Islet precursor cell (in vitro differentiated cells): ENCODE data around the gene MSH5.
A peak's percentile ranks its signal among the peaks of the same experiment; 100 is the strongest.

Experiments used
- DNase-seq: peaks from one replicate; pipeline ENCODE4 v3.0.0-alpha.2; 2018

MSH5 gene

DNA sequence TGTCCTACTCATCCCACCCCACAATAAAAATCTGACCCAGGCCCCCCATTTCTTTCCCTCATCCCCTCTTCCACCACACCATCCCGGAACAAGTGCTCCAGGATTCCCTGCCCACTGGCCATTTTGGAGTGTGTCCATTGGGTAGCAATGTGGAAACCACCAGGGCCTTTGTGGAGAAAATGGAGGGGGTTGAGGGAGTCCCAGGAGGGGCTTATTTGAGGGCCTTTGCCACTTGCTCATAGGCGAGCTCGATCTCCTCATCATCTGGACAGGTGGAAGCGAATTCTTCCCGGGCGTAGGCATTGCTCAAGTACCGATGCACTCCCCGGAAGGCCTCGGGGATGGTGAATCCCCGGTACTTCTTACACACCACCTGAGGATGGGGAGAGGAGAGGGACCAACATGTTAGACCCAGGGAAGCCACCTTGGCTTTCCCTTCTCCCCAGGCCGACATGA is 9.1 kb upstream of the MSH5 start:
- no peak for DNase-seq

GRCh38 chr6:31732029-31732428 is 7.8 kb upstream of the MSH5 start:
- no peak for DNase-seq

- DNase-seq, result no peak
Observed at GRCh38 chr6:31733734-31734133, 6.1 kb upstream of the MSH5 start.

- no peak for DNase-seq
Observed at GRCh38 chr6:31734247-31734820, 5.5 kb upstream of the MSH5 start.

GRCh38 chr6:31734821-31735406 is 4.9 kb upstream of the MSH5 start:
- peak; percentile 90 for DNase-seq

- DNase-seq, result peak; percentile 94
Observed at GRCh38 chr6:31736021-31736767, 3.6 kb upstream of the MSH5 start, which contains the start of gene CLIC1. Gene CLIC1 (minus strand): TSS chr6:31736530. CDS start chr6:31736300, 230 bp downstream.

- DNase-seq, result no peak
Observed at GRCh38 chr6:31736768-31737314, 3.0 kb upstream of the MSH5 start.

DNA sequence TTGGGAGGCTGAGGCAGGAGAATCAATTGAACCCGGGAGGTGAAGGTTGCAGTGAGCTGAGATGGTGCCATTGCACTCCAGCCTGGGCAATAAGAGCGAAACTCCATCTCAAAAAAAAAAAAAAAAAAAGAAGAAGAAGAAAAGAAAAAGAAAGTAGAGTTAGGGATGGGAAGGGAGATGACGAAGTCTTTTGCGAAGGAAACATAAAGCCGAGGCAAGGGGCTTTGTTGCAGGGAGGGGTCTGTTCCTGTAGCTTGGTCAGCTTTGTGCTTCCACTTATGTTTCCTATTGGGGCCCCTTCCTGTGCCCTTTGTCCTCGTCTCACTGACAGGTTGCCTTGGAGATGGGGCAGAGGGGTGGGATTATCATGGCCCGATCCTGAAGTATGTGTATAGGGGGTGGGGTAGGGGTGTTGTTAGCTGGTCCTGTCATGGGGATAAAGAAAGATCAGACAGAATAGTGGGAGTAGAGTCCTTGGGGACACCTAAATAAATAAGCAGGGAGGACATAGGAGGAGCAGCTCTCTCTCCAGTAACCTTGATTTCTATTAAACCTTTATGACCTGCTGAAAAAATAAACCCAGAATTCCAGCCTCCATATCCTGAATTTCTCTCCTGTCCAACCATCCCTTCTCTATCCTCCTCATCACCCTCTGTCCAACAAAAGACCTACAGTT is 2.4 kb upstream of the MSH5 start:
- no peak for DNase-seq

DNA sequence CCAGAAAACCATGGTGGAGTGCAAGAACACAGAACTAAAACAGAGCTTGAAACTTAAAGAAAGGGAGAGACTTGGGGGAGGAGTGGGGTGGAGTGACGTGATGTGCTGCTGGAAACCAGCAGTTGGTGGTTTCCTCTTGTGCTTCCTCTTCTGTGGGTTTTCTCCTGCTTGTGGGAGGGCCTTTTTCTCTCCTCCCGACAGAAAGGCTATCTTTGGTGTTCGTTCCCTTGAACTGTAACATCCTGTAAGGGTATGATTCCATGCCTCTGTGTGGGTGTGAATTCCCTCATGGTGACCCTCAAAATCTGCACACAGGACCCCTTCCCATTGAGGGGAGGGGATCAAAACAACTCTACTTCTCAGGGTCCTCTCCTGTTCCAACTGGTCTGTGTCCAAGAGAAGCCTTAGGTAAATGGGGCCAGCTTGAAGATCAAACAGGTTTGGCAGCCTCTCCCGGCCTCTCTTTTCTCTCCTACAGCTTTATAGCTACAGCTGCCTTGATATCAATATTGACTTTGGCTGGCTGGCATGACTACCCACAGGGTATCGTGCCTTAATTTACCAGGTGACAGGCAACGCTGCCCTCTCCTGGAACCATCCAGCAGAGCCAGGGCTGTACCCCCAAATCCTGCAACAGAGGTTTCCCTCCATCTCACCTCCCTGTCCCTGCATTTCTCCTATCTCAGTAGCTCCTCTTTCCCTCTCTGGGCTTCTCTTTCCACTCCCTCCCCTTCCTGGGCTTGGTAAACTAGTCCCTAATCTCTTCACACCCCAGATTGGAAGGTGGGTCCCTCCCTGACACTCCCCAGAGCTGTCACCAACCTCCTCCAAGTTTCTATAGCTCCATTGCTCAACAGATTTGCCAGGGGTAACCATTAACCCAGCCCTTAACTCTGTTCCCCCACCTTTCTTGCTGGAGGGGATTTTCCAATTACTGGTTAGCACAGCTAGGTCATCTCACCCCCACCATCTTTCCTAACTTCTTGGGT is 1.5 kb upstream of the MSH5 start:
- no peak for DNase-seq

- no peak for DNase-seq
Observed at GRCh38 chr6:31740397-31741223, 805 bp downstream of the MSH5 start.

GRCh38 chr6:31741815-31742214 is 2.0 kb downstream of the MSH5 start:
- no peak for DNase-seq

- no peak for DNase-seq
Observed at GRCh38 chr6:31742894-31743293, 3.1 kb downstream of the MSH5 start.

DNA sequence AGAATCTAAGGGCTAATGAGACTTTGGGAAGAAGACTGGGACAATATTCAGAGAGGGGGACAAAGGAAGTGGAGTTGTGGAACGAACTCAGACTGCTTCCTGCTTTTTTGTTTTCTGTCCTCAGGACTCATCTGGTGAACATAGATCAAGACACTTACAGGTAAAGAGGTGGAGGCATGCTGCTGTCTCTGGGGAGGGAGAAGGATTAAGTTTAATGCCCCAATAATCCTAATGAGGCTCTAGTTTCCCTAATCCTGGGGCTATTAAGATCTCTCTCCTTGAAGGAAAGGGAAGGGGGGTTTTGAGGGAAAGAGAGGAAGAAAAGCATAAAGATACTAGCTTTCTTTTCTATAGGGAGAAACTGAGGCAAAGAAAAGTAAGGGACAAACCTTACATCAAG is 4.6 kb downstream of the MSH5 start:
- no peak for DNase-seq

- no peak for DNase-seq
Observed at GRCh38 chr6:31749301-31750036, 9.7 kb downstream of the MSH5 start.

DNA sequence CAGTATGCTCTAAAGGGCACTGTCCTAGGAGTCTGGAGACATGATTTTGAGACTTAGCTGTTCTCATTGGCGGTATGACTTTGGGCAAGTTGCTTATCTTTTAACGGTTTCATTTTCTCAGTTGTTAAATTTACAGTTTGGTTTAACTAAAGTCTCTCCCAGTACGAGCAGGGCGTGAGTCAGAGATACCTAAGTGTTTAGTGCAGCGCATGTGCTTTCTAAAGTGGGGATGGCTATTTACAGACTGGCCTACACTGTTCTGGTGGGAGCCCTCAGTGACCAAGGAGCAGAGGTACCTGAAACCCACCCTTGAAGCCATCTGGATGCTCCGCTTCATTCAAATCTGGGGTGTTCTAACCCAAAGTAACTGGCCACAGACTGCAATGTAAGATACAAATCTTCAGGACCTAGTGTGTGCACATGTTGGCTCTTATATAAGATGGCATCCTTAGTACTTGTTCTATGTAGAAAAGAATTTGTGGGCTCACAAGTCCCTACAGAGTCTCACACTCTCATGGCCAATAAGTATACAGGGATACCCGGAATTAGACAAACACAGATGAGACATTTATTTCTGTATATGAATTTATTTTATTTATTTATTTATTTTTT is 10.7 kb downstream of the MSH5 start:
- no peak for DNase-seq

- DNase-seq, result no peak
Observed at GRCh38 chr6:31752739-31753319, 13.0 kb downstream of the MSH5 start.

GRCh38 chr6:31758281-31758680 is 18.5 kb downstream of the MSH5 start:
- no peak for DNase-seq

- DNase-seq, result no peak
Observed at GRCh38 chr6:31760790-31761189, 21.0 kb downstream of the MSH5 start.

GRCh38 chr6:31761343-31761742 is 21.5 kb downstream of the MSH5 start:
- no peak for DNase-seq

- DNase-seq, result no peak
Observed at GRCh38 chr6:31762356-31762755, 22.6 kb downstream of the MSH5 start, which contains the start of gene SAPCD1. Gene SAPCD1 (plus strand): TSS chr6:31762656. CDS start chr6:31763055, 399 bp downstream.
